ENCODE data around the gene GAS2.

- TF ChIP-seq CTCF (IDR thresholded peaks at IDR 0.05) (no peak), POLR2A (IDR thresholded peaks at IDR 0.05) (no peak)
These were observed 141.0 kb downstream of the GAS2 start for GRCh38 chr11:22807391-22807790.

Data from body of pancreas (tissue), 4 donors.